H9 (cell line): ENCODE measurements around the gene EVX2. TPM values are rescaled to one million over a fixed set of nuclear protein-coding genes. Genes with fewer than 3 reads are reported as not detected.

ENCODE experiments used
- DNase-seq: peaks from one replicate; pipeline ENCODE4 v3.0.0-alpha.2; 2017
- H2AFZ ChIP-seq: one replicate; pipeline ENCODE4 v1.6.1; 2013; ENCODE audit warnings: mild to moderate bottlenecking, low read length, control low read depth, moderate library complexity
- H2AK5ac ChIP-seq: 2 replicates; pipeline ENCODE4 v1.6.1; 2013; ENCODE audit warnings: low read length, control low read depth, mixed read lengths; ENCODE audit not compliant: insufficient read length
- H2BK120ac ChIP-seq: one replicate; pipeline ENCODE4 v1.6.1; 2013; ENCODE audit warnings: low read depth, mild to moderate bottlenecking, low read length, control low read depth, inconsistent platforms; ENCODE audit not compliant: poor library complexity, severe bottlenecking
- H2BK12ac ChIP-seq: 2 replicates; pipeline ENCODE4 v1.6.1; 2013; ENCODE audit warnings: low read length, control low read depth, mixed read lengths, low read depth; ENCODE audit not compliant: insufficient read length
- H2BK15ac ChIP-seq: 2 replicates; pipeline ENCODE4 v1.6.1; 2013; ENCODE audit warnings: low read depth, low read length, control low read depth
- H2BK20ac ChIP-seq: one replicate; pipeline ENCODE4 v1.6.1; 2013; ENCODE audit warnings: low read depth, mild to moderate bottlenecking, low read length, control low read depth, inconsistent platforms; ENCODE audit not compliant: poor library complexity, severe bottlenecking
- H2BK5ac ChIP-seq: 2 replicates; pipeline ENCODE4 v1.6.1; 2013; ENCODE audit warnings: low read length, control low read depth, mixed read lengths; ENCODE audit not compliant: insufficient read length
- H3K14ac ChIP-seq: 2 replicates; pipeline ENCODE4 v1.6.1; 2013; ENCODE audit warnings: low read length, control low read depth; ENCODE audit not compliant: insufficient read depth
- H3K18ac ChIP-seq: 2 replicates; pipeline ENCODE4 v1.6.1; 2013; ENCODE audit warnings: low read depth, mild to moderate bottlenecking, mixed read lengths, low read length, control low read depth; ENCODE audit not compliant: insufficient read length
- H3K23ac ChIP-seq: 2 replicates; pipeline ENCODE4 v1.6.1; 2013; ENCODE audit warnings: low read length, control low read depth, mixed read lengths, low read depth; ENCODE audit not compliant: insufficient read length
- H3K23me2 ChIP-seq: 2 replicates; pipeline ENCODE4 v1.6.1; 2013; ENCODE audit warnings: low read depth, mild to moderate bottlenecking, mixed read lengths, low read length, control low read depth; ENCODE audit not compliant: insufficient read length, poor library complexity, severe bottlenecking
- H3K27ac ChIP-seq: 2 replicates; pipeline ENCODE4 v1.5.1; 2013; ENCODE audit warnings: low read length, control low read depth, mixed read lengths, low read depth; ENCODE audit not compliant: insufficient read length
- H3K27me3 ChIP-seq: 2 replicates; pipeline ENCODE4 v1.6.1; 2013; ENCODE audit warnings: low read length, control low read depth, inconsistent platforms; ENCODE audit not compliant: insufficient read depth
- H3K4ac ChIP-seq: 2 replicates; pipeline ENCODE4 v1.6.1; 2013; ENCODE audit warnings: low read depth, mild to moderate bottlenecking, control low read depth, inconsistent platforms, low read length, moderate library complexity
- H3K4me1 ChIP-seq: 2 replicates; pipeline ENCODE4 v1.6.1; 2013; ENCODE audit warnings: low read length, control low read depth, inconsistent platforms; ENCODE audit not compliant: insufficient read depth
- H3K4me2 ChIP-seq: 2 replicates; pipeline ENCODE4 v1.6.1; 2013; ENCODE audit warnings: low read length, control low read depth, mixed read lengths; ENCODE audit not compliant: insufficient read length, insufficient read depth
- H3K56ac ChIP-seq: 2 replicates; pipeline ENCODE4 v1.6.1; 2013; ENCODE audit warnings: low read depth, mild to moderate bottlenecking, mixed read lengths, low read length, control low read depth; ENCODE audit not compliant: insufficient read length
- H3K79me1 ChIP-seq: 2 replicates; pipeline ENCODE4 v1.6.1; 2013; ENCODE audit warnings: low read depth, mild to moderate bottlenecking, moderate library complexity, low read length, control low read depth, inconsistent platforms; ENCODE audit not compliant: insufficient read depth, poor library complexity, severe bottlenecking
- H3K79me2 ChIP-seq: 2 replicates; pipeline ENCODE4 v1.6.1; 2013; ENCODE audit warnings: low read length, control low read depth, inconsistent platforms; ENCODE audit not compliant: insufficient read depth
- H3K9ac ChIP-seq: 2 replicates; pipeline ENCODE4 v1.6.1; 2013; ENCODE audit warnings: low read length, control low read depth, mixed read lengths; ENCODE audit not compliant: insufficient read length; ENCODE audit errors: extremely low read depth
- H3K9me3 ChIP-seq: one replicate; pipeline ENCODE4 v1.6.1; 2013; ENCODE audit warnings: low read depth, low read length, inconsistent platforms; ENCODE audit not compliant: control insufficient read depth
- H3T11ph ChIP-seq: one replicate; pipeline ENCODE4 v1.6.1; 2013; ENCODE audit warnings: mild to moderate bottlenecking, low read length, control low read depth, inconsistent platforms
- H4K20me1 ChIP-seq: one replicate; pipeline ENCODE4 v1.6.1; 2013; ENCODE audit not compliant: control insufficient read depth, insufficient read length, insufficient read depth
- H4K5ac ChIP-seq: 2 replicates; pipeline ENCODE4 v1.6.1; 2013; ENCODE audit warnings: low read depth, mild to moderate bottlenecking, mixed read lengths, low read length, control low read depth; ENCODE audit not compliant: insufficient read length
- H4K8ac ChIP-seq: replicated peaks from 2 replicates; pipeline ENCODE4 v1.6.1; 2013; ENCODE audit warnings: low read length, control low read depth, mixed read lengths, low read depth; ENCODE audit not compliant: insufficient read length
- H4K91ac ChIP-seq: 2 replicates; pipeline ENCODE4 v1.6.1; 2013; ENCODE audit warnings: low read depth, mild to moderate bottlenecking, moderate library complexity, mixed read lengths, low read length, control low read depth; ENCODE audit not compliant: insufficient read length
- H3K27ac Mint-ChIP-seq, 3 experiments: 2 replicates in 2 of 3; 3 replicates in 1 of 3; pipeline ENCODE4 v1.8.0; 2020 to 2021; ENCODE audit warnings: mixed read lengths in 3 of 3, mild to moderate bottlenecking in 1 of 3, moderate library complexity in 1 of 3
- H3K27me3 Mint-ChIP-seq: 2 replicates; pipeline ENCODE4 v1.8.0; 2021; ENCODE audit warnings: low read depth, mild to moderate bottlenecking, moderate library complexity, mixed read lengths
- H3K36me3 Mint-ChIP-seq, 3 experiments: 2 replicates in 2 of 3; 3 replicates in 1 of 3; pipeline ENCODE4 v1.8.0; 2020 to 2021; ENCODE audit warnings: low read depth in 3 of 3, mixed read lengths in 3 of 3; ENCODE audit not compliant: insufficient read depth in 1 of 3
- H3K4me1 Mint-ChIP-seq, 2 experiments: 2 replicates each; pipeline ENCODE4 v1.8.0; 2020; ENCODE audit warnings: mixed read lengths in 2 of 2
- H3K4me3 Mint-ChIP-seq, 2 experiments: 2 replicates in 1 of 2; 3 replicates in 1 of 2; pipeline ENCODE4 v1.8.0; 2020 to 2021; ENCODE audit warnings: mild to moderate bottlenecking in 2 of 2, mixed read lengths in 2 of 2, moderate library complexity in 1 of 2
- H3K9me3 Mint-ChIP-seq, 2 experiments: 2 replicates in 1 of 2; 3 replicates in 1 of 2; pipeline ENCODE4 v1.8.0; 2020; ENCODE audit warnings: mild to moderate bottlenecking in 2 of 2, mixed read lengths in 2 of 2, moderate library complexity in 1 of 2
- WGBS: extraction: QIAGEN DNeasy Blood & Tissue Kit; methylation state at CpG from one replicate; pipeline ENCODE4 v1.1.7; 2013; ENCODE audit warnings: missing lambda C conversion rate, low lambda C conversion rate, mixed read lengths; ENCODE audit not compliant: insufficient read length; ENCODE audit errors: extremely low coverage; 5-methylcytosine and 5-hydroxymethylcytosine counted together
- total RNA-seq: library from RNA; stranded (reverse); gene quantifications from 2 replicates; pipeline ENCODE4 v1.2.1, GENCODE V29; 2021
- TF ChIP-seq, protein P1 (sequence below): fragments of 200-600 bp; sonication (generic); conservative IDR thresholded peaks from 3 replicates; pipeline ENCODE4 v1.8.0; 2021; ENCODE audit warnings: antibody characterized with exemption, mild to moderate bottlenecking

EVX2 gene
- total RNA-seq, 1 experiment from 2014 or later: not detected

DNA sequence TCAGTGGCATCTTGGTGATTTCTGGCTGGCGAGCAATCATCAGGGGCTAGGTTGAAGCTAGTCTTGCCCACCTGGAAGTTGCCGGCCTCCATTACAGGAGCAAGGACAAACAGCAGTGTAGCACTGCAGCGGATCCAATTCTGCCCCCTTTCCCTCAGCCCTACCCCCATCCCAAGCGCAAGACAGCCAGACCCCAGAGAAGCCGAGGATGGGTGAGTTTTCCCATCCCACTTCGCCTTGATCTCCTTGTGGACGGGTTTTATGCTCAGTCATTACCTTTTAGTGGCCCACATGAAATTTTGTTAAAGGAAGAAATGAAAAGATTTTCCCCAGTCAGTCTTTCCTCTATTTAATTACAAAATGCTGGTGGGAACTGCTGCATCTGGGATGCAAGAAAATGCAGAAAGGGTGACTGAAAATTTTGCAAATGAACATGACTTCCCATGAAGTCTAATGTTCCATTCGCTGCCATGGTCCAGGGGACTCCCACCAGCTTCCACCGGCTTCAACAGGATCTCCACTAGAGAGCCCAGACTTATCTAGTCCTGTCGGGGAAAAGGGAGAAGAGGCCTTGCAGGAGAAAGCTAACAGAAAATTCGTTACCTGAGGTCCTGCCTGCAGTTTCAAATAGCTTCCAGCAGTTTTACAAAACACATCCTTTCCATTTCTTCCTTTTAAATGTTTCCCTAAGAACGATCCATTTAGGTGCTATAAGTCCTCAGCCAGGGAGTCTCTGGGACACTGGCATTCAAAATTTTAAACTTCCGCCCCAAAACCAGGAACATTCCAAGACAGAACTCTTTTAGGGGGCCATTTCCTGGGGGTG, 36.8 kb upstream of the EVX2 start:
- peak; percentile 22 for DNase-seq
- Mint-ChIP-seq H3K36me3 (peaks cover 0 to 3% (median 0%) of the 10 kb centered on the region in 3 experiments; a peak in 3 of 7 replicates), H3K27me3 (peaks cover 99% of the 10 kb centered on the region), H3K9me3 (peaks cover 10 to 24% of the 10 kb centered on the region in 2 experiments), H3K4me1 (peaks cover 0 to 12% of the 10 kb centered on the region in 2 experiments; a peak in 2 of 4 replicates), H3K4me3 (no peak overlapping the region), H3K27ac (no peak overlapping the region)
- no peak overlapping the region for H3T11ph ChIP-seq
- no peak overlapping the region for H4K8ac ChIP-seq
- no peak overlapping the region for H2BK15ac ChIP-seq
- H3K27me3 ChIP-seq: peaks cover 99% of the 10 kb centered on the region
- no peak overlapping the region for H3K9ac ChIP-seq
- no peak overlapping the region for H3K18ac ChIP-seq
- H3K27ac ChIP-seq: no peak overlapping the region
- H4K5ac ChIP-seq: no peak overlapping the region
- no peaks in the 10 kb centered on the region for H3K9me3 ChIP-seq
- H3K23me2 ChIP-seq: peaks cover 2% of the 10 kb centered on the region
- H2AK5ac ChIP-seq: no peak overlapping the region
- no peak overlapping the region for H2BK5ac ChIP-seq
- H3K23ac ChIP-seq: no peak overlapping the region
- TF ChIP-seq, protein P1, sequence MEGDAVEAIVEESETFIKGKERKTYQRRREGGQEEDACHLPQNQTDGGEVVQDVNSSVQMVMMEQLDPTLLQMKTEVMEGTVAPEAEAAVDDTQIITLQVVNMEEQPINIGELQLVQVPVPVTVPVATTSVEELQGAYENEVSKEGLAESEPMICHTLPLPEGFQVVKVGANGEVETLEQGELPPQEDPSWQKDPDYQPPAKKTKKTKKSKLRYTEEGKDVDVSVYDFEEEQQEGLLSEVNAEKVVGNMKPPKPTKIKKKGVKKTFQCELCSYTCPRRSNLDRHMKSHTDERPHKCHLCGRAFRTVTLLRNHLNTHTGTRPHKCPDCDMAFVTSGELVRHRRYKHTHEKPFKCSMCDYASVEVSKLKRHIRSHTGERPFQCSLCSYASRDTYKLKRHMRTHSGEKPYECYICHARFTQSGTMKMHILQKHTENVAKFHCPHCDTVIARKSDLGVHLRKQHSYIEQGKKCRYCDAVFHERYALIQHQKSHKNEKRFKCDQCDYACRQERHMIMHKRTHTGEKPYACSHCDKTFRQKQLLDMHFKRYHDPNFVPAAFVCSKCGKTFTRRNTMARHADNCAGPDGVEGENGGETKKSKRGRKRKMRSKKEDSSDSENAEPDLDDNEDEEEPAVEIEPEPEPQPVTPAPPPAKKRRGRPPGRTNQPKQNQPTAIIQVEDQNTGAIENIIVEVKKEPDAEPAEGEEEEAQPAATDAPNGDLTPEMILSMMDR: no peak
- H3K4me1 ChIP-seq: no peaks in the 10 kb centered on the region
- peaks cover 4% of the 10 kb centered on the region for H4K20me1 ChIP-seq
- no peak overlapping the region for H2BK20ac ChIP-seq
- H2BK12ac ChIP-seq: no peak overlapping the region
- no peaks in the 10 kb centered on the region for H3K79me1 ChIP-seq
- no peak overlapping the region for H3K14ac ChIP-seq
- H2BK120ac ChIP-seq: no peak overlapping the region
- no CpG with 5 or more reads among the region's 13 CpGs for WGBS
- H3K4ac ChIP-seq: no peak overlapping the region
- H3K56ac ChIP-seq: no peak overlapping the region
- no peak overlapping the region for H3K4me2 ChIP-seq
- no peaks in the 10 kb centered on the region for H3K79me2 ChIP-seq
- no peak overlapping the region for H2AFZ ChIP-seq
- H4K91ac ChIP-seq: no peak overlapping the region
